Right lung (tissue), 5 donors: ENCODE results near the gene HYAL4. TPM values are rescaled to one million over a fixed set of nuclear protein-coding genes. Genes with fewer than 3 reads are reported as not detected.
"Not testable (repeated sequence)": the region's sequence is repeated elsewhere in the genome, so short reads cannot be mapped to it uniquely, and the experiment has no call there.

Source experiments
- DNase-seq, 2 donors: peaks; one replicate each; pipeline ENCODE4 v3.0.0-alpha.2; 2013
- polyA plus RNA-seq, 5 donors: library from polyadenylated mRNA; unstranded; fragments of 120-200 nt; gene quantifications; one replicate each; pipeline versions ENCODE4 v1.2.1 to v1.2.3, GENCODE V29; 2013; ENCODE audit warnings: inconsistent platforms in 1 of 5, low replicate concordance in 1 of 5; ENCODE audit not compliant: insufficient read length in 5 of 5, insufficient read depth in 1 of 5

The HYAL4 gene
- polyA plus RNA-seq, 5 donors, result 0.04 to 0.93 (median 0.05) TPM; not detected in 2

- no peak for DNase-seq
Measured at GRCh38 chr7:123846217-123846891, 1.4 kb downstream of the HYAL4 start.

DNA sequence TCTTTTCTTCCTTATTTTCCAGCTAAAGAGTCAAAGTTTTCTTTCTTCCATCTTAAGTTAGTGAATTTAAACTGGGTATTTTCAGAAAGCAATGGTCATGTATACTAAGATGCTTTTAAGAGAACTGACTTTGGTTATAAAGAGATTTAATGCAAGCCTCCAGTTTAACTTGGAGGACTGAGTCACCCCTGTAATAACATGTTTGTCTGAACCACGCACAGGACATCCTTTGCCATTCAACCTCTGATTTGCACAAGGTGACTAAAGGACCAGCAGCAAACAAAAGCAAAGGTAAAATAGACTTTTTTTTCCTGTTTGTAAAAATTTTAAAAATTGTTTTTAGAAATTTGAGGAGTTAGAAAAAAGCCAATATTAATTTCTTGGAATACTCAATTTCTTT, 2.9 kb downstream of the HYAL4 start:
- DNase-seq, result no peak

DNA sequence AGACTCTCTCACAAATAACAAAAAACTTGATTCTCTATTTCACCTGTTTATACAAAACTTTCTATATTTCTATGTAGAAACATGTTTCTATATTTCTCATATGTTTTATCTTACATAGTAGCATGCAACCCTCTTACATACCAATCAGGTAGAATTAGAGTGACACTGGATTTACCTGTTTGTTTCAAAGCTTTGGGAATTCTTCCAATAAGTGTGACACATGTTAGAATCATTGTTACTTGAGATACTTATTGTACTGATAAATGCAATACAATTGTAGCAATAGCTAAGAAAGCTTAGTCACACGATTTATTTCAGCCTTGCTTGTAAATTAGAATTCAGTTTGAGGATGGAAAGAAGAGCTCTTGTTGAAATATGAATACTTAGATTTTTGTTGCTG, 4.9 kb downstream of the HYAL4 start:
- DNase-seq, result no peak

GRCh38 chr7:123851404-123851803, 6.4 kb downstream of the HYAL4 start:
- DNase-seq, result not testable (repeated sequence)

DNA sequence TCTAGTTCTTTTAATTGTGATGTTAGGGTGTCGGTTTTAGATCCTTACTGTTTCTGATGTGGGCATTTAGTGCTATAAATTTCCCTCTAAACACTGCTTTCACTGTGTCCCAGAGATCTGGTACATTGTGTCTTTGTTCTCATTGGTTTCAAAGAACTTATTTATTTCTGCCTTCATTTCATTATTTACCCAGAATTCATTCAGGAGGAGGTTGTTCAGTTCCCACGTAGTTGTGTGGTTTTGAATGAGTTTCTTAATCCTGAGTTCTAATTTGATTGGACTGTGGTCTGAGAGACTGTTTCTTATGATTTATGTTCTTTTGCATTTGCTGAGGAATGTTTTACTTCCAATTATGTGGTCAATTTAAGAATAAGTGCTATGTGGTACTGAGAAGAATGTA, 9.3 kb downstream of the HYAL4 start:
- DNase-seq, result not testable (repeated sequence)

- not testable (repeated sequence) for DNase-seq
Measured at GRCh38 chr7:123856428-123856827, 11.5 kb downstream of the HYAL4 start.

- no peak for DNase-seq
Measured at GRCh38 chr7:123860848-123861247, 15.9 kb downstream of the HYAL4 start.

DNA sequence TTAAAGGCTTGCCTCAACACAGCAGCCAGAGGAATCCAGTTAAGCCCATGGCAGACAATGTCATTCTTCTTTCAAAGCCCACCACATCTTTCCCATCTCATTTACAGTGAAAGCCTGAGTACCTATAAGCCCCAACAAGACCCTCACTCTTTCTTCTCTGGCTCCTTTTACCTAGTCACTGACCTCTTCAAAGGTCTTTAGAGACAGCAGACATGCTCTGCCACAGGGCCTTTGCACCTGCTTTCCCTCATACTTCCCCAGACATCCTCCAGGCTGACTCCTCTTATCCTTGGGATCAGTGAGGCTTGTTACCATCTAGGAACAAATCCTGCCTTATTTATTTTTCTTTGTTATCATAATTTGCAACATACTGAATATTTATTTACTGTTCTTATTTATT, 17.8 kb downstream of the HYAL4 start:
- DNase-seq, result no peak

GRCh38 chr7:123863461-123863860, 18.5 kb downstream of the HYAL4 start:
- no peak for DNase-seq

DNA sequence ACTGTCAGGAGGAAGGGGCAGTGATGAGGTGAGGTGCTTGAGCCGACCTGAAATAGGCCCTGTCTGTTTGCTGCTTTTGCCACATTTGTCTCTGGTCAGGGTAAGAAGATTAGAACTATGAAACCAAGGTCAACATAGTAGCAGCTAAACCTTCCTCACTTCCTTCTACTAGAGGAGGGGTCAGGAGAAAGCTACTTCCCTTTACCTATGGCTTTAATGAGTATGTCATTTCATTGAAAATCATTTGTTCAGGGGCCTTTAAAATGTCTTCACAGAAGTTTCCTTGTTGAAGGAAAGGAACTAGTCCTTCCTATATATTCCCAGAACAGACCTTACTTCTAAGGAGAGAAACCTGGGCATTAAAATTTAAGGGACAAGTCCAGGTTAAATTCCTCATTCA, 19.0 kb downstream of the HYAL4 start:
- no peak for DNase-seq

- no peak for DNase-seq
Measured at GRCh38 chr7:123864436-123864835, 19.5 kb downstream of the HYAL4 start.

- no peak for DNase-seq
Measured at GRCh38 chr7:123864966-123865365, 20.0 kb downstream of the HYAL4 start.

DNA sequence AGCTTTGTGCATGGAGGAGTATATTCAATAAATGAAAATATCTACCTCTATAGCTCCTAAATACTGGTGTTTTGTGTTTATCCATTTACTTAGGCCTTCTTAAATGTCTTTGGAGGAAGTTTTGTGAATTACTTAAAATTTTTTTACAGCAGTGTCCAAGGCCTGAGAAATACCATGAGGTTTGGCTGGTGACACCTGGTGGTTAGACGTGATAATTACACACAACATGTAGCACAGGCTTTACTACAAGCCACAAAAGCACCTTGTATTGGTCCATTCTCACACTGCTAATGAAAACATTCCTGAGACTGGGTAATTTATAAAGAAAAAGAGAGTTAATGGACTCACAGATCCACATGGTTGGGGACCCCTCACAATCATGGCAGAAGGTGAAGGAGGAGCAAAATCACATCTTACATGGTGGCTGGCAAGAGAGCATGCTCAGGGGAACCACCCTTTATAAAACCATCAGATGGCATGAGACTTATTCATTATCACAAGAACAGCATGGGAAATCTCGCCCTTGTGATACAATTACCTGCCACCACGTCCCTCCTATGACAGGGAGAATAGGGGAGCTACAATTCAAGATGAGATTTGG, 20.6 kb downstream of the HYAL4 start:
- peak; percentile 31 to 49 for DNase-seq

DNA sequence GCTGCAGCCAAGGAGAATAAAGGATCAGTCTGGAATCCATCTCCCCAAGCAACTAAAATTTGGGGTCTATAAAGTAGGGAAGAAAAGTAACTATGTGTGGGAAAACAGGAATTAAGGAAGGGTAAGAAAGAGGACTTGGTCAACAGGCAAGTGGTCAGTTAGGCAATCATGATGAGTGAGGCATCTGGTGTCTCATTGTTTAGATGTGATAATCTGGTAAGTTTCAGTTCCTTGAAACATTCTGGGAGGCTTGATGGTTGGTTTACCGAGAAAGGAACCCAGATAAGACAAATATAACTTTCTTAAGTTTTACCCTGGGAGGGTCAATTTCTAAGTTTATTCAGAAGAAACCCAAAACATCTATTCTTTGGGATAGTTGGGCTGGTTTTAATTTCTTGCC, 22.3 kb downstream of the HYAL4 start:
- DNase-seq, result no peak

GRCh38 chr7:123871998-123872867, 27.3 kb downstream of the HYAL4 start:
- DNase-seq, result peak; percentile 24 to 36

- DNase-seq, result no peak
Measured at GRCh38 chr7:123872908-123873307, 27.9 kb downstream of the HYAL4 start.

DNA sequence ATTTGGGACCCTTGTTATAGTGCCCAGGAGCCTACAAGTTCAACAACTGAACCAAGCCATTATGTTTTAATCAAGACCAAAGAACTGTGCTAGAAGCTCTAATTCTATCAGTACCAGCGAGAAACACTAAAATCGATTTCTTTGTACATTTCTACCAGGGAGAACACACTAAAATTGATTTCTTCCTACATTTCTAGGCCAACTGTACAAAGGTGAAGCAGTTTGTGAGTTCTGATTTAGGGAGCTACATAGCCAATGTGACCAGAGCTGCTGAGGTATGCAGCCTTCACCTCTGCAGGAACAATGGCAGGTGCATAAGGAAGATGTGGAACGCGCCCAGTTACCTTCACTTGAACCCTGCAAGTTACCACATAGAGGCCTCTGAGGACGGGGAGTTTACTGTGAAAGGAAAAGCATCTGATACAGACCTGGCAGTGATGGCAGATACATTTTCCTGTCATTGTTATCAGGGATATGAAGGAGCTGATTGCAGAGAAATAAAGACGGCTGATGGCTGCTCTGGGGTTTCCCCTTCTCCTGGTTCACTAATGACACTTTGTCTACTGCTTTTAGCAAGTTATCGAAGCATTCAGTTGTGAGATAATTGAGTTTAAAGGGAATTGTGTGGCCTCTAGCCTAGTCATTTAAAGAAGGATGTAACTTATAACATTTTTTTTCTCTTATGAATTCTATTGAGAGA, 31.7 kb downstream of the HYAL4 start:
- DNase-seq, result no peak

GRCh38 chr7:123879628-123880027, 34.7 kb downstream of the HYAL4 start:
- DNase-seq, result no peak

DNA sequence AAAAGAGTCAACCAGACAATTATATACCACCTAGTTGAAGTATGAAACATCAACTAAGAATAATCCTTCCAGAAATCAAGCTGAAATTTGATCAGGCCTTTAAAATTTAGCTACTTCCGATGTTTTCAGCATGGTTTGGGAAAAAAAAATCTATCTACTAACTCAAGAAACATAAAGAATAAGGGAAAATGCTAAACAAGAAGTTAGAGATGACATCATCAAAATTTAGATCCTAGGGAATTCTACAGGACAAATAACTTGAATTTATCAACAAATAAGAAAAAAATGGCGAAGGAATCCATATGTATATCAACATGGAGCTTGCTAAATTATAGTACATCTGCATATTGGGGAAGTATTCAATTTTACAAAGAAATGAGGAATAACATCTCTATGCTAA, 36.3 kb downstream of the HYAL4 start:
- DNase-seq, result no peak

DNA sequence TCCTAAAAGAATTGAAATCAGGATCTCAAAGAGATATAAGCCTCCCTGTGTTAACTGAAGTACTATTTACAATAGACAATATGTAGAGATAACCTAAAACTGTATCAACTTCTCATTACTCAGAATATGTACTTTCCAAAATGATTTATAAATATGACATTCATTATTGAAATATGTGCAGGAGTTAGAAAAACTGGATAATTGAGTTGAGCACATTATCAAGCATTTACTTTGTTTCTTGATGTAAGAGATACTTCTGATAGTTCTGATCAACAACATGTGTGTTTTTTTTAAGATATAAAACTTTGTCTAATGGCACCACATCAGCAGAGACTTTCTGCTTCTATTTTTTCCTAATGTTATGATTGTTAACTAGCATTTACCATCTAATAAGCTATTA, 38.2 kb downstream of the HYAL4 start:
- no peak for DNase-seq

DNA sequence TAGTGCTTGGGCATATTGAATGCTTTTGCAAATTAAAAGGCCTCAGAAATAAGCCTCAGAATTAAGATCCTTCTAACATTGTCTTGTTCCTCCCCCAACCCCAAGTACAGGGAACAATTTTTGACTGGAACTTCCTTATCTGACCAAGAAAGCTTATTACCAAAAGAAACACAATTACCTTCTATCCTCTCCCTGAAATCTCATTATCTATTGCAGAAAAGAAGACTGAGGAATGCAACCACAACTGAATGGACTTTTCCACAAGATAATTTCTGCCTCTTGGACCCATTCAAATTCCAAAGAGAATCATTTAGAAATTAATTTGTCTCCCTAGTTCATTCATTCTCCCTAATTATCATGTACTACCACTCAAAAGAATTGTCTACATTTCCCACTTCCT, 43.2 kb downstream of the HYAL4 start:
- no peak for DNase-seq

GRCh38 chr7:123894753-123895152, 49.8 kb downstream of the HYAL4 start:
- not testable (repeated sequence) for DNase-seq
